ENCODE measurements around the gene TBC1D2.

DNA sequence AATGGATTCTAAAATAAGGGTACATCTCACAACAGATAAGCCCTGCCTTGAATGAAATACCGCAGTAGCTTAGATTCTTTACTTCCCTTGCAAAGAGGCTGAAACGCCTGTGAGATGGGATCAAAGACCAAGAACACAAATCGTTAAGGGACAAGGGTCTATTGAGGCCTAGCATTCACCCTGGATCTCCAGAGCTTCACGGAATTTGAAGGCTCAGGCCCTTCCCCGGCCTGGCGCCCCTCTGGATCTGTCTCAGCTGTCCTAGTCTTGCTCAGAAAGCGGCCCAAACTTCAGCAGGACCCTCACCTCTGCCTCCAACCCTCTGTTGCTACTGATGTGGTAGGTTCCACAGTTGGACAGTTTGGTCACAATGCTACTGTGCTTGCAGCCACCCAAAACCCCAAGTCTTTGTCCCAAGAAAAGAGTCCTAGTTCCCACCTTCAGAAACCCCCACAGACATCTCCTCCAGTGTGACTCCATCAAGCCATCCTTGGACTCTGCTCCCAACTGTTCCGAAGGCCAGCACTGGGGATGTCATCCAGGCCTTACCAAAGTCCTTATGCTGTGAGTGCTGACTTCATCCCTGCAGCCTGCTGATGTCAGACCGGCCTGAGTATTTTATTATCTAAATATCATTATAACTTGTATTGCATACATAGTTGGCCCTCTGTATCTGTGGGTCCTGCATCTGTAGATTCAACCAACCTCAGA is 72.4 kb downstream of the TBC1D2 start:
- TF ChIP-seq, protein P1, sequence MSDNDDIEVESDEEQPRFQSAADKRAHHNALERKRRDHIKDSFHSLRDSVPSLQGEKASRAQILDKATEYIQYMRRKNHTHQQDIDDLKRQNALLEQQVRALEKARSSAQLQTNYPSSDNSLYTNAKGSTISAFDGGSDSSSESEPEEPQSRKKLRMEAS (IDR thresholded peaks at IDR 0.05), result no peak
- TF ChIP-seq SUZ12 (IDR thresholded peaks at IDR 0.05; ENCODE audit: low read depth, low read length) (no peak), ZNF292 (CRISPR knock-in tag; IDR thresholded peaks at IDR 0.05; ENCODE audit: borderline replicate concordance, low read depth) (no peak), EZH2 (conservative IDR thresholded peaks at IDR 0.05; ENCODE audit: low read depth, low read length) (no peak), RAD21 (CRISPR knock-in tag; IDR thresholded peaks at IDR 0.05) (0 out of 2 replicates have a peak, but pooled peaks have one; percentile 21), CTCF (CRISPR knock-in tag; IDR thresholded peaks at IDR 0.05) (no peak), KMT2A (CRISPR knock-in tag; IDR thresholded peaks at IDR 0.05) (no peak), SRF (IDR thresholded peaks at IDR 0.05; ENCODE audit: low read depth, low read length) (no peak), PRDM15 (CRISPR knock-in tag; IDR thresholded peaks at IDR 0.05) (no peak), FOXA1 (IDR thresholded peaks at IDR 0.05) (no peak), FOXA1 (CRISPR knock-in tag; IDR thresholded peaks at IDR 0.05) (no peak), SMAD3 (CRISPR knock-in tag; IDR thresholded peaks at IDR 0.05) (no peak)
- TF ChIP-seq, protein P2, sequence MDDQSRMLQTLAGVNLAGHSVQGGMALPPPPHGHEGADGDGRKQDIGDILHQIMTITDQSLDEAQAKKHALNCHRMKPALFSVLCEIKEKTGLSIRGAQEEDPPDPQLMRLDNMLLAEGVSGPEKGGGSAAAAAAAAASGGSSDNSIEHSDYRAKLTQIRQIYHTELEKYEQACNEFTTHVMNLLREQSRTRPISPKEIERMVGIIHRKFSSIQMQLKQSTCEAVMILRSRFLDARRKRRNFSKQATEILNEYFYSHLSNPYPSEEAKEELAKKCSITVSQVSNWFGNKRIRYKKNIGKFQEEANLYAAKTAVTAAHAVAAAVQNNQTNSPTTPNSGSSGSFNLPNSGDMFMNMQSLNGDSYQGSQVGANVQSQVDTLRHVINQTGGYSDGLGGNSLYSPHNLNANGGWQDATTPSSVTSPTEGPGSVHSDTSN (CRISPR knock-in tag; IDR thresholded peaks at IDR 0.05; ENCODE audit: borderline replicate concordance), result no peak

Data from HepG2 (cell line).